Esophagus mucosa (tissue), 1 donor: ENCODE data around the gene SH3BP4. TPM values are rescaled to one million over a fixed set of nuclear protein-coding genes. Genes with fewer than 3 reads are reported as not detected.
A peak's percentile ranks its signal among the peaks of the same experiment; 100 is the strongest.
"Not testable (repeated sequence)": the region's sequence is repeated elsewhere in the genome, so short reads cannot be mapped to it uniquely, and the experiment has no call there.

ENCODE experiments used
- ATAC-seq: fragments of 200-7000 bp; cut with Tn5 transposase; one replicate; pipeline ENCODE4 v1.9.1; 2020
- total RNA-seq: library from RNA; stranded (reverse); gene quantifications from one replicate; pipeline ENCODE4 v1.2.4, GENCODE V29; 2023
- donor health status: DM: yes; HTN: yes; CAD: no.

Gene SH3BP4
- total RNA-seq, 1 donor from 2014 or later = 10.7 TPM

- no peak for ATAC-seq
Measured at GRCh38 chr2:235000426-235001236, 48.8 kb downstream of the SH3BP4 start.

- ATAC-seq = no peak
Measured at GRCh38 chr2:235001237-235002133, 49.7 kb downstream of the SH3BP4 start.

GRCh38 chr2:235002198-235003095 lies 50.6 kb downstream of the SH3BP4 start:
- ATAC-seq = peak; percentile 49

GRCh38 chr2:235003096-235003775 lies 51.4 kb downstream of the SH3BP4 start:
- ATAC-seq = no peak

GRCh38 chr2:235004329-235004903 lies 52.6 kb downstream of the SH3BP4 start:
- ATAC-seq = no peak

- no peak for ATAC-seq
Measured at GRCh38 chr2:235005023-235005422, 53.2 kb downstream of the SH3BP4 start.

GRCh38 chr2:235005603-235006259 lies 53.9 kb downstream of the SH3BP4 start:
- ATAC-seq = no peak

GRCh38 chr2:235006461-235006860 lies 54.6 kb downstream of the SH3BP4 start:
- no peak for ATAC-seq

- no peak for ATAC-seq
Measured at GRCh38 chr2:235006986-235007385, 55.2 kb downstream of the SH3BP4 start.

- peak; percentile 12 for ATAC-seq
Measured at GRCh38 chr2:235007664-235008457, 56.0 kb downstream of the SH3BP4 start.

GRCh38 chr2:235008584-235009044 lies 56.8 kb downstream of the SH3BP4 start:
- ATAC-seq = peak; percentile 90

GRCh38 chr2:235009081-235009480 lies 57.3 kb downstream of the SH3BP4 start:
- no peak for ATAC-seq

GRCh38 chr2:235010117-235010714 lies 58.4 kb downstream of the SH3BP4 start:
- ATAC-seq = no peak

- ATAC-seq = no peak
Measured at GRCh38 chr2:235011607-235011928, 59.8 kb downstream of the SH3BP4 start.

GRCh38 chr2:235011929-235012631 lies 60.3 kb downstream of the SH3BP4 start:
- no peak for ATAC-seq

GRCh38 chr2:235017441-235017840 lies 65.6 kb downstream of the SH3BP4 start:
- no peak for ATAC-seq

GRCh38 chr2:235018838-235019237 lies 67.0 kb downstream of the SH3BP4 start:
- ATAC-seq = no peak

- ATAC-seq = not testable (repeated sequence)
Measured at GRCh38 chr2:235020141-235020540, 68.3 kb downstream of the SH3BP4 start.

GRCh38 chr2:235021752-235022151 lies 69.9 kb downstream of the SH3BP4 start:
- ATAC-seq = no peak
